Glomerular visceral epithelial cell (primary cell): ENCODE measurements around the gene NLGN1.

ENCODE experiments used
- DNase-seq: peaks from one replicate; pipeline ENCODE4 v3.0.0-alpha.2; 2016; ENCODE audit errors: extremely low spot score

NLGN1 gene

GRCh38 chr3:174331095-174331800 lies 933.7 kb downstream of the NLGN1 start:
- no peak for DNase-seq

GRCh38 chr3:174332391-174332790 lies 934.8 kb downstream of the NLGN1 start:
- DNase-seq: no peak

GRCh38 chr3:174333640-174334039 lies 936.1 kb downstream of the NLGN1 start:
- DNase-seq: no peak

GRCh38 chr3:174334111-174334510 lies 936.6 kb downstream of the NLGN1 start:
- no peak for DNase-seq

GRCh38 chr3:174335324-174335723 lies 937.8 kb downstream of the NLGN1 start:
- no peak for DNase-seq

GRCh38 chr3:174335910-174336309 lies 938.4 kb downstream of the NLGN1 start:
- no peak for DNase-seq
